K562 (cell line): Measurements from ENCODE around the gene CFDP1. TPM values are rescaled to one million over a fixed set of nuclear protein-coding genes. Genes with fewer than 3 reads are reported as not detected.

Experiments used
- BRCA1 ChIP-seq, 2 experiments: fragments of 450-650 bp in 1 of 2; sonication (generic) in 1 of 2; formaldehyde crosslinking in 1 of 2; IDR thresholded peaks; 2 replicates each; pipeline versions ENCODE4 v1.5.0 to v1.6.1; 2017 to 2020; ENCODE audit warnings: mild to moderate bottlenecking in 1 of 2, missing genetic modification reagents in 1 of 2
- COPS2 ChIP-seq: fragments of 450-650 bp; conservative IDR thresholded peaks from 2 replicates; pipeline ENCODE4 v1.6.1; 2016; ENCODE audit warnings: mild to moderate bottlenecking, moderate library complexity
- HDGF ChIP-seq: fragments of 450-650 bp; IDR thresholded peaks from 2 replicates; pipeline ENCODE4 v1.6.1; 2016
- LARP7 ChIP-seq: fragments of 450-650 bp; IDR thresholded peaks from 2 replicates; pipeline ENCODE4 v1.6.1; 2016
- MEF2D ChIP-seq: conservative IDR thresholded peaks from 2 replicates; pipeline ENCODE4 v1.6.1; 2016; ENCODE audit warnings: low read depth, missing genetic modification characterization, missing compliant biosample characterization
- MYC ChIP-seq, 2 experiments: fragments of 250-450 bp in 1 of 2; sonication (Bioruptor Pico) in 1 of 2; IDR thresholded peaks; 2 replicates each; pipeline versions ENCODE4 v1.5.1 to v1.6.1; 2012 to 2021; ENCODE audit warnings: low read depth in 2 of 2, borderline replicate concordance in 1 of 2, improper control_type of control experiment in 1 of 2, low read length in 1 of 2, mild to moderate bottlenecking in 1 of 2, moderate library complexity in 1 of 2
- NFE2 ChIP-seq: IDR thresholded peaks from 2 replicates; pipeline ENCODE4 v1.6.1; 2014; ENCODE audit warnings: antibody characterized with exemption, low read depth
- NFIC ChIP-seq: fragments of 450-650 bp; IDR thresholded peaks from 2 replicates; pipeline ENCODE4 v1.6.1; 2017; ENCODE audit warnings: mild to moderate bottlenecking, inconsistent platforms
- NFXL1 ChIP-seq: fragments of 450-650 bp; formaldehyde crosslinking; IDR thresholded peaks from 2 replicates; pipeline ENCODE4 v1.4.0; 2021; ENCODE audit warnings: mild to moderate bottlenecking
- PML ChIP-seq: IDR thresholded peaks from 2 replicates; pipeline ENCODE4 v1.6.1; 2012; ENCODE audit warnings: low read length, inconsistent platforms
- RBM25 ChIP-seq: fragments of 200-400 bp; formaldehyde crosslinking; IDR thresholded peaks from 2 replicates; pipeline ENCODE4 v1.6.1; 2018; ENCODE audit warnings: low read length, low read depth, moderate library complexity; ENCODE audit not compliant: severe bottlenecking
- SUPT5H ChIP-seq: fragments of 450-650 bp; IDR thresholded peaks from 2 replicates; pipeline ENCODE4 v1.6.1; 2016
- ZNF239 ChIP-seq: fragments of 250-450 bp; sonication (Bioruptor Pico); IDR thresholded peaks from 2 replicates; pipeline ENCODE4 v1.4.0; 2020; ENCODE audit warnings: mild to moderate bottlenecking
- ZNF644 ChIP-seq: fragments of 200-800 bp; sonication (Bioruptor generic); IDR thresholded peaks from 2 replicates; pipeline ENCODE4 v1.6.1; 2016; ENCODE audit warnings: low read depth, missing genetic modification characterization, missing compliant biosample characterization
- polyA plus RNA-seq, 8 experiments: library from polyadenylated mRNA; depleted of rRNA in 4 of 8; stranded (reverse) in 5 of 8; unstranded in 3 of 8; fragments of >200 nt; fragmentation: Nextera tagmentation in 2 of 8; fragmentation: Illumina TruSeq in 1 of 8; extraction: Ambion mirVana in 2 of 8; extraction: Trizol in 1 of 8; gene quantifications; 2 replicates each; pipeline versions ENCODE4 v1.2.1 to v1.2.3, GENCODE V29; 2011 to 2014; ENCODE audit warnings: inconsistent platforms in 1 of 8, missing spikeins in 1 of 8
- total RNA-seq, 7 experiments: library from RNA; depleted of rRNA in 6 of 7; stranded (reverse); fragments of >200 nt in 6 of 7; fragmentation: Illumina TruSeq in 2 of 7; extraction: Trizol in 2 of 7; gene quantifications; 2 replicates each; pipeline versions ENCODE4 v1.2.1 to v1.2.3, GENCODE V29; 2011 to 2021; ENCODE audit warnings: low replicate concordance in 1 of 7
- TF ChIP-seq, protein P1 (sequence below), 2 experiments: fragments of 450-650 bp in 1 of 2; IDR thresholded peaks; 2 replicates each; pipeline ENCODE4 v1.6.1; 2011 to 2017; ENCODE audit warnings: low read depth in 2 of 2, antibody characterized with exemption in 1 of 2, borderline replicate concordance in 1 of 2, low read length in 1 of 2, mild to moderate bottlenecking in 1 of 2, mixed read lengths in 1 of 2; ENCODE audit not compliant: control insufficient read depth in 1 of 2
- TF ChIP-seq, protein P2 (sequence below), 3 experiments: IDR thresholded peaks in 2 of 3; conservative IDR thresholded peaks in 1 of 3; 2 replicates each; pipeline ENCODE4 v1.5.1; 2011 to 2012; ENCODE audit warnings: low read length in 3 of 3, mild to moderate bottlenecking in 3 of 3, control low read depth in 2 of 3, improper control_type of control experiment in 1 of 3, inconsistent platforms in 1 of 3, low read depth in 1 of 3, mixed read lengths in 1 of 3, moderate library complexity in 1 of 3; ENCODE audit not compliant: insufficient read depth in 2 of 3
- TF ChIP-seq, protein P3 (sequence below): fragments of 250-450 bp; sonication (Bioruptor Pico); IDR thresholded peaks from 2 replicates; pipeline ENCODE4 v1.9.0; 2021; ENCODE audit warnings: mild to moderate bottlenecking
- TF ChIP-seq, protein P4 (sequence below): sonication (generic); formaldehyde crosslinking; IDR thresholded peaks from 2 replicates; pipeline ENCODE4 v1.8.1; 2023; ENCODE audit warnings: mild to moderate bottlenecking, missing genetic modification reagents, moderate library complexity
- TF ChIP-seq, protein P5 (sequence below): sonication (generic); formaldehyde crosslinking; IDR thresholded peaks from 2 replicates; pipeline ENCODE4 v1.4.0; 2020; ENCODE audit warnings: mild to moderate bottlenecking, missing genetic modification reagents

CFDP1 gene
- total and polyA plus RNA-seq, 9 of the 15 experiments (the other 6 are each of a cell fraction or from before 2014, with no cell fraction given), result 31.5 to 78.4 (median 61.7) TPM

DNA sequence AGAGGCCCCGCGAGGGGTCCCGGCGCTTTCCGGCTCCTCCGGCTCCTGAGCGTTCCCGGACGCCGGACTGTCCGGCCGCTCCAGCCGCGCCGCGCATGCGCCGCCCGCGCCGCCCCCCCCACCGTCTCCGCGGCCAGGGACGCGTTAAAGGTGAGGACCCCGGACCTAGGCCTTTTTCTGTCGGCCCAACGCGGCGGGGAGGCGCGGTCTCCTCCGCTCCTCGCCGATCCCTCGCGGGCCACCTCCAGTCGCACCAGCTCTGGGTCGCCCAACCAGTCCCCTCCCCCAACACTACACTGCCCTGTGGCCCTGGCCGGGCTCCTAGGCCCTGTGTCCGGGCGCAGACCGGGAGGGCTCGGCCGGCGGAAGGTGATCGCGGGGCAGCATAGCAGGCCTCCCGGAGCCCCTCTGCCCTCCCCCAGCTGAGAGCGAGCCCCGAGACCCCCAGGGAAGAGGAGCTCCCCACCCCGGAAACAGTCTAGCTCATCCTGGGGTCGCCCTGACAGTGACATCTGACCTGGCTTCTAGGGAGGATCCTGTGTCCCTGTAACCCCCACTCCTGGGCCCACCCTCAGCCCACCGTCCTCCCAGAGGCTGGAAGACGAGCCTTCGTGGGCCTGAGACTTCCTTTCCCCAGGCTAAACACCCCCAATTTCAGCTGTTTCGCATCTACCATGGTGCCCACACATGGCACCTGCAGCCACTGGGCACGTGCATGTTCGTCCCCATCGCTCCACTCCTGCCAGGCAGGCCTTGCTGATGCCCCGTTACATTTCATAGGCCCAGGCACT is 167.2 kb downstream of the CFDP1 start (continued):
- TF ChIP-seq, protein P1, sequence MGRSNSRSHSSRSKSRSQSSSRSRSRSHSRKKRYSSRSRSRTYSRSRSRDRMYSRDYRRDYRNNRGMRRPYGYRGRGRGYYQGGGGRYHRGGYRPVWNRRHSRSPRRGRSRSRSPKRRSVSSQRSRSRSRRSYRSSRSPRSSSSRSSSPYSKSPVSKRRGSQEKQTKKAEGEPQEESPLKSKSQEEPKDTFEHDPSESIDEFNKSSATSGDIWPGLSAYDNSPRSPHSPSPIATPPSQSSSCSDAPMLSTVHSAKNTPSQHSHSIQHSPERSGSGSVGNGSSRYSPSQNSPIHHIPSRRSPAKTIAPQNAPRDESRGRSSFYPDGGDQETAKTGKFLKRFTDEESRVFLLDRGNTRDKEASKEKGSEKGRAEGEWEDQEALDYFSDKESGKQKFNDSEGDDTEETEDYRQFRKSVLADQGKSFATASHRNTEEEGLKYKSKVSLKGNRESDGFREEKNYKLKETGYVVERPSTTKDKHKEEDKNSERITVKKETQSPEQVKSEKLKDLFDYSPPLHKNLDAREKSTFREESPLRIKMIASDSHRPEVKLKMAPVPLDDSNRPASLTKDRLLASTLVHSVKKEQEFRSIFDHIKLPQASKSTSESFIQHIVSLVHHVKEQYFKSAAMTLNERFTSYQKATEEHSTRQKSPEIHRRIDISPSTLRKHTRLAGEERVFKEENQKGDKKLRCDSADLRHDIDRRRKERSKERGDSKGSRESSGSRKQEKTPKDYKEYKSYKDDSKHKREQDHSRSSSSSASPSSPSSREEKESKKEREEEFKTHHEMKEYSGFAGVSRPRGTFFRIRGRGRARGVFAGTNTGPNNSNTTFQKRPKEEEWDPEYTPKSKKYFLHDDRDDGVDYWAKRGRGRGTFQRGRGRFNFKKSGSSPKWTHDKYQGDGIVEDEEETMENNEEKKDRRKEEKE (IDR thresholded peaks at IDR 0.05; ENCODE audit: borderline replicate concordance in 1 of 2, control insufficient read depth in 1 of 2, low read depth in 2 of 2, low read length in 1 of 2), result no peak
- TF ChIP-seq COPS2, result no peak
- TF ChIP-seq, protein P2, sequence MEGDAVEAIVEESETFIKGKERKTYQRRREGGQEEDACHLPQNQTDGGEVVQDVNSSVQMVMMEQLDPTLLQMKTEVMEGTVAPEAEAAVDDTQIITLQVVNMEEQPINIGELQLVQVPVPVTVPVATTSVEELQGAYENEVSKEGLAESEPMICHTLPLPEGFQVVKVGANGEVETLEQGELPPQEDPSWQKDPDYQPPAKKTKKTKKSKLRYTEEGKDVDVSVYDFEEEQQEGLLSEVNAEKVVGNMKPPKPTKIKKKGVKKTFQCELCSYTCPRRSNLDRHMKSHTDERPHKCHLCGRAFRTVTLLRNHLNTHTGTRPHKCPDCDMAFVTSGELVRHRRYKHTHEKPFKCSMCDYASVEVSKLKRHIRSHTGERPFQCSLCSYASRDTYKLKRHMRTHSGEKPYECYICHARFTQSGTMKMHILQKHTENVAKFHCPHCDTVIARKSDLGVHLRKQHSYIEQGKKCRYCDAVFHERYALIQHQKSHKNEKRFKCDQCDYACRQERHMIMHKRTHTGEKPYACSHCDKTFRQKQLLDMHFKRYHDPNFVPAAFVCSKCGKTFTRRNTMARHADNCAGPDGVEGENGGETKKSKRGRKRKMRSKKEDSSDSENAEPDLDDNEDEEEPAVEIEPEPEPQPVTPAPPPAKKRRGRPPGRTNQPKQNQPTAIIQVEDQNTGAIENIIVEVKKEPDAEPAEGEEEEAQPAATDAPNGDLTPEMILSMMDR (IDR thresholded peaks at IDR 0.05 in 2 of 3, conservative IDR thresholded peaks at IDR 0.05 in 1 of 3; ENCODE audit: insufficient read depth in 2 of 3, low read depth in 1 of 3, low read length in 3 of 3), result peak in 1 of 3 experiments; percentile 19; a peak in 1 of 6 replicates
- TF ChIP-seq BRCA1 (IDR thresholded peaks at IDR 0.05), result no peak
- no peak for TF ChIP-seq BRCA1 (CRISPR knock-in tag; IDR thresholded peaks at IDR 0.05)
- no peak for TF ChIP-seq NFE2
- peak; percentile 42; the same call in 1 of the 2 replicates for TF ChIP-seq MYC (IDR thresholded peaks at IDR 0.05; ENCODE audit: low read depth, low read length)
- TF ChIP-seq MYC (CRISPR knock-in tag; IDR thresholded peaks at IDR 0.05; ENCODE audit: borderline replicate concordance, low read depth), result no peak
- no peak for TF ChIP-seq ZNF644 (tag)
- TF ChIP-seq, protein P3, sequence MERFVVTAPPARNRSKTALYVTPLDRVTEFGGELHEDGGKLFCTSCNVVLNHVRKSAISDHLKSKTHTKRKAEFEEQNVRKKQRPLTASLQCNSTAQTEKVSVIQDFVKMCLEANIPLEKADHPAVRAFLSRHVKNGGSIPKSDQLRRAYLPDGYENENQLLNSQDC (CRISPR knock-in tag), result no peak
- no peak for TF ChIP-seq MEF2D (tag)
- TF ChIP-seq HDGF, result no peak
- TF ChIP-seq SUPT5H, result peak; percentile 62
- no peak for TF ChIP-seq LARP7
- TF ChIP-seq NFIC, result peak; percentile 32; the same call in 1 of the 2 replicates
- TF ChIP-seq NFXL1 (CRISPR knock-in tag), result no peak
- no peak for TF ChIP-seq PML
- no peak for TF ChIP-seq RBM25
- TF ChIP-seq ZNF239 (CRISPR knock-in tag), result no peak
- TF ChIP-seq, protein P4, sequence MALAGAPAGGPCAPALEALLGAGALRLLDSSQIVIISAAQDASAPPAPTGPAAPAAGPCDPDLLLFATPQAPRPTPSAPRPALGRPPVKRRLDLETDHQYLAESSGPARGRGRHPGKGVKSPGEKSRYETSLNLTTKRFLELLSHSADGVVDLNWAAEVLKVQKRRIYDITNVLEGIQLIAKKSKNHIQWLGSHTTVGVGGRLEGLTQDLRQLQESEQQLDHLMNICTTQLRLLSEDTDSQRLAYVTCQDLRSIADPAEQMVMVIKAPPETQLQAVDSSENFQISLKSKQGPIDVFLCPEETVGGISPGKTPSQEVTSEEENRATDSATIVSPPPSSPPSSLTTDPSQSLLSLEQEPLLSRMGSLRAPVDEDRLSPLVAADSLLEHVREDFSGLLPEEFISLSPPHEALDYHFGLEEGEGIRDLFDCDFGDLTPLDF (CRISPR knock-in tag), result no peak
- TF ChIP-seq, protein P5, sequence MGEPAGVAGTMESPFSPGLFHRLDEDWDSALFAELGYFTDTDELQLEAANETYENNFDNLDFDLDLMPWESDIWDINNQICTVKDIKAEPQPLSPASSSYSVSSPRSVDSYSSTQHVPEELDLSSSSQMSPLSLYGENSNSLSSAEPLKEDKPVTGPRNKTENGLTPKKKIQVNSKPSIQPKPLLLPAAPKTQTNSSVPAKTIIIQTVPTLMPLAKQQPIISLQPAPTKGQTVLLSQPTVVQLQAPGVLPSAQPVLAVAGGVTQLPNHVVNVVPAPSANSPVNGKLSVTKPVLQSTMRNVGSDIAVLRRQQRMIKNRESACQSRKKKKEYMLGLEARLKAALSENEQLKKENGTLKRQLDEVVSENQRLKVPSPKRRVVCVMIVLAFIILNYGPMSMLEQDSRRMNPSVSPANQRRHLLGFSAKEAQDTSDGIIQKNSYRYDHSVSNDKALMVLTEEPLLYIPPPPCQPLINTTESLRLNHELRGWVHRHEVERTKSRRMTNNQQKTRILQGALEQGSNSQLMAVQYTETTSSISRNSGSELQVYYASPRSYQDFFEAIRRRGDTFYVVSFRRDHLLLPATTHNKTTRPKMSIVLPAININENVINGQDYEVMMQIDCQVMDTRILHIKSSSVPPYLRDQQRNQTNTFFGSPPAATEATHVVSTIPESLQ (CRISPR knock-in tag), result no peak
